NCI-H1417 (cell line): ENCODE measurements around the gene PRR20G.
A peak's percentile ranks its signal among the peaks of the same experiment; 100 is the strongest.
"Not testable (repeated sequence)": the region's sequence is repeated elsewhere in the genome, so short reads cannot be mapped to it uniquely, and the experiment has no call there.

Source experiments
- DNase-seq, 3 experiments: peaks; one replicate each; lab custom pipeline; 2025; lab: John Stamatoyannopoulos, UW

The PRR20G gene

GRCh38 chr3:127287840-127288239 is at the start of gene PRR20G:
TSS of gene PRR20G (minus strand) at chr3:127288046. CDS start at chr3:127287365, 681 bp downstream.
- no peak for DNase-seq

GRCh38 chr3:127337001-127337400 is 49.2 kb upstream of the PRR20G start:
- DNase-seq, result no peak

- DNase-seq, result no peak
Observed at GRCh38 chr3:127336101-127336500, 48.3 kb upstream of the PRR20G start.

- DNase-seq, result no peak
Observed at GRCh38 chr3:127330385-127330784, 42.5 kb upstream of the PRR20G start.

- DNase-seq, result no peak
Observed at GRCh38 chr3:127329631-127330285, 41.9 kb upstream of the PRR20G start.

GRCh38 chr3:127328421-127328820 is 40.6 kb upstream of the PRR20G start:
- DNase-seq, result peak in 1 of 3 experiments; percentile 58

- no peak for DNase-seq
Observed at GRCh38 chr3:127326341-127326740, 38.5 kb upstream of the PRR20G start.

GRCh38 chr3:127325629-127325961 is 37.7 kb upstream of the PRR20G start:
- DNase-seq, result no peak

- no peak for DNase-seq
Observed at GRCh38 chr3:127324913-127325628, 37.2 kb upstream of the PRR20G start.

- DNase-seq, result no peak
Observed at GRCh38 chr3:127324076-127324475, 36.2 kb upstream of the PRR20G start.

GRCh38 chr3:127323581-127323980 is 35.7 kb upstream of the PRR20G start:
- no peak for DNase-seq

- no peak for DNase-seq
Observed at GRCh38 chr3:127321371-127321770, 33.5 kb upstream of the PRR20G start.

GRCh38 chr3:127320529-127321121 is 32.8 kb upstream of the PRR20G start:
- DNase-seq, result no peak

- no peak for DNase-seq
Observed at GRCh38 chr3:127316685-127317084, 28.8 kb upstream of the PRR20G start.

- no peak for DNase-seq
Observed at GRCh38 chr3:127312818-127313217, 25.0 kb upstream of the PRR20G start.

GRCh38 chr3:127308821-127309220 is 21.0 kb upstream of the PRR20G start:
- DNase-seq, result not testable (repeated sequence)

- no peak for DNase-seq
Observed at GRCh38 chr3:127307916-127308315, 20.1 kb upstream of the PRR20G start.

GRCh38 chr3:127307112-127307835 is 19.4 kb upstream of the PRR20G start:
- no peak for DNase-seq

GRCh38 chr3:127306361-127307111 is 18.7 kb upstream of the PRR20G start:
- DNase-seq, result no peak

GRCh38 chr3:127305499-127306060 is 17.7 kb upstream of the PRR20G start:
- DNase-seq, result no peak

- peak; percentile 94 to 99 (median 98) for DNase-seq
Observed at GRCh38 chr3:127304121-127304744, 16.4 kb upstream of the PRR20G start.
